GM12878 (cell line): ENCODE measurements around the gene HELZ. TPM values are rescaled to one million over a fixed set of nuclear protein-coding genes. Genes with fewer than 3 reads are reported as not detected.
A peak's percentile ranks its signal among the peaks of the same experiment; 100 is the strongest.

Source experiments
- ATAC-seq: fragments of 200-7000 bp; cut with Tn5 transposase; 3 replicates; pipeline ENCODE4 v1.9.1; 2020; ENCODE audit warnings: mild to moderate bottlenecking, moderate library complexity
- BruUV-seq: library from RNA; stranded (reverse); fragments of 400-500 nt; replicated peaks from 2 replicates; lab custom pipeline; 2021; lab: Mats Ljungman, UMichigan
- CTCF ChIA-PET: fragments of 300-600 bp; sonication (Branson Sonifier 250); formaldehyde crosslinking; extraction: SDS; loops from one replicate; lab custom pipeline; 2021; ENCODE audit warnings: inconsistent platforms; lab: Yijun Ruan, JAX
- POLR2A ChIA-PET: fragments of 350-600 bp; formaldehyde crosslinking; extraction: SDS; loops from one replicate; lab custom pipeline; 2021; ENCODE audit warnings: inconsistent platforms; lab: Charles Lee
- RAD21 ChIA-PET: fragments of 300-600 bp; sonication (Branson Sonifier 250); formaldehyde crosslinking; loops from one replicate; lab custom pipeline; 2023; ENCODE audit warnings: antibody characterized with exemption; ENCODE audit not compliant: unreplicated experiment; lab: Charles Lee
- SMC1A ChIA-PET: fragments of 300-600 bp; sonication (Branson Sonifier 250); formaldehyde crosslinking; loops from one replicate; lab custom pipeline; 2023; ENCODE audit not compliant: unreplicated experiment, uncharacterized antibody; lab: Charles Lee
- DNase-seq: peaks from one replicate; pipeline ENCODE4 v3.0.0-alpha.2; 2011; ENCODE audit warnings: low read depth, low spot score
- FAIRE-seq: peaks from 3 replicates; lab custom pipeline; 2011; peaks lifted over from hg19 to GRCh38; lab: Jason Lieb, UNC
- H2AFZ ChIP-seq: 2 replicates; pipeline ENCODE4 v1.6.0; 2011; ENCODE audit warnings: low read depth, low read length, control low read depth; ENCODE audit not compliant: control insufficient read depth
- H3K27ac ChIP-seq: 2 replicates; pipeline ENCODE4 v1.5.1; 2011; ENCODE audit warnings: control low read depth; ENCODE audit not compliant: control insufficient read depth, insufficient read depth
- H3K27me3 ChIP-seq, 2 experiments: replicated peaks in 1 of 2; 2 replicates each; pipeline versions ENCODE4 v1.6.0 to v1.6.1; 2011; ENCODE audit warnings: low read length in 1 of 2; ENCODE audit not compliant: control insufficient read depth in 2 of 2, insufficient read depth in 2 of 2
- H3K36me3 ChIP-seq, 2 experiments: 2 replicates each; pipeline ENCODE4 v1.5.1; 2011; ENCODE audit warnings: low read length in 1 of 2; ENCODE audit not compliant: control insufficient read depth in 2 of 2, insufficient read depth in 2 of 2
- H3K4me1 ChIP-seq: 2 replicates; pipeline ENCODE4 v1.6.1; 2011; ENCODE audit warnings: mild to moderate bottlenecking, low read length, moderate library complexity, mixed read lengths; ENCODE audit not compliant: control insufficient read depth, insufficient read depth
- H3K4me2 ChIP-seq: 2 replicates; pipeline ENCODE4 v1.6.0; 2011; ENCODE audit warnings: control low read depth; ENCODE audit not compliant: control insufficient read depth, insufficient read depth
- H3K4me3 ChIP-seq: fragments of 200-600 bp; sonication (generic); 2 replicates; pipeline ENCODE4 v1.5.1; 2016
- H3K79me2 ChIP-seq: 2 replicates; pipeline ENCODE4 v1.6.0; 2011; ENCODE audit warnings: low read length; ENCODE audit not compliant: control insufficient read depth, insufficient read depth
- H3K9ac ChIP-seq: 2 replicates; pipeline ENCODE4 v1.8.0; 2011; ENCODE audit warnings: low read length, control low read depth, mixed read lengths; ENCODE audit not compliant: control insufficient read depth, insufficient read depth
- H3K9me3 ChIP-seq: replicated peaks from 3 replicates; pipeline ENCODE4 v1.5.1; 2011; ENCODE audit warnings: mild to moderate bottlenecking, low read length; ENCODE audit not compliant: control insufficient read depth, insufficient read depth
- H4K20me1 ChIP-seq: 2 replicates; pipeline ENCODE4 v1.6.0; 2011; ENCODE audit not compliant: control insufficient read depth, insufficient read depth
- BHLHE40 ChIP-seq, 2 experiments: fragments of 450-650 bp in 1 of 2; IDR thresholded peaks; 2 replicates each; pipeline ENCODE4 v1.6.1; 2011 to 2017; ENCODE audit warnings: low read depth in 2 of 2, borderline replicate concordance in 1 of 2, improper control_type of control experiment in 1 of 2, low read length in 1 of 2, mild to moderate bottlenecking in 1 of 2
- CBFB ChIP-seq: IDR thresholded peaks from 2 replicates; pipeline ENCODE4 v1.6.1; 2016; ENCODE audit warnings: antibody characterized with exemption, low read depth
- CHD1 ChIP-seq: IDR thresholded peaks from 2 replicates; pipeline ENCODE4 v1.6.1; 2012; ENCODE audit warnings: low read depth, low read length, improper control_type of control experiment
- JUND ChIP-seq: IDR thresholded peaks from 2 replicates; pipeline ENCODE4 v1.6.1; 2012; ENCODE audit warnings: low read depth, mild to moderate bottlenecking, low read length, improper control_type of control experiment, moderate library complexity
- MAX ChIP-seq: IDR thresholded peaks from 2 replicates; pipeline ENCODE4 v1.6.1; 2012; ENCODE audit warnings: low read depth, low read length, improper control_type of control experiment
- MEF2A ChIP-seq: IDR thresholded peaks from 2 replicates; pipeline ENCODE4 v1.6.1; 2011; ENCODE audit warnings: low read depth, mild to moderate bottlenecking, low read length, moderate library complexity; ENCODE audit not compliant: insufficient read depth
- NRF1 ChIP-seq: conservative IDR thresholded peaks from 2 replicates; pipeline ENCODE4 v1.6.1; 2011; ENCODE audit warnings: mild to moderate bottlenecking, low read depth, low read length, improper control_type of control experiment
- PAX5 ChIP-seq: IDR thresholded peaks from 2 replicates; pipeline ENCODE4 v1.6.1; 2011; ENCODE audit warnings: low read depth, low read length, borderline replicate concordance
- RAD21 ChIP-seq: IDR thresholded peaks from 2 replicates; pipeline ENCODE4 v1.6.1; 2011; ENCODE audit warnings: mild to moderate bottlenecking, low read depth, low read length, moderate library complexity; ENCODE audit not compliant: insufficient read depth
- SREBF1 ChIP-seq: IDR thresholded peaks from 2 replicates; pipeline ENCODE4 v1.6.1; 2012; ENCODE audit warnings: mild to moderate bottlenecking, low read length
- SUPT20H ChIP-seq: IDR thresholded peaks from 2 replicates; pipeline ENCODE4 v1.6.1; 2011; ENCODE audit warnings: low read depth, mild to moderate bottlenecking, low read length, moderate library complexity, borderline replicate concordance; ENCODE audit not compliant: control insufficient read depth
- YBX1 ChIP-seq: fragments of 450-650 bp; IDR thresholded peaks from 2 replicates; pipeline ENCODE4 v1.6.1; 2016; ENCODE audit warnings: antibody characterized with exemption
- YY1 ChIP-seq: IDR thresholded peaks from 2 replicates; pipeline ENCODE4 v1.6.1; 2011; ENCODE audit warnings: low read depth, mild to moderate bottlenecking, low read length
- ZBED1 ChIP-seq: IDR thresholded peaks from 2 replicates; pipeline ENCODE4 v1.6.1; 2016; ENCODE audit warnings: borderline replicate concordance
- ZBTB11 ChIP-seq: fragments of 450-650 bp; formaldehyde crosslinking; IDR thresholded peaks from 2 replicates; pipeline ENCODE4 v1.5.0; 2022; ENCODE audit warnings: mild to moderate bottlenecking, missing genetic modification characterization
- ZNF207 ChIP-seq: fragments of 450-650 bp; IDR thresholded peaks from 2 replicates; pipeline ENCODE4 v1.6.1; 2014; ENCODE audit warnings: antibody characterized with exemption, mild to moderate bottlenecking, borderline replicate concordance
- ZNF217 ChIP-seq: fragments of 450-650 bp; IDR thresholded peaks from 2 replicates; pipeline ENCODE4 v1.6.1; 2017; ENCODE audit warnings: antibody characterized with exemption, mild to moderate bottlenecking
- WGBS: methylation state at CpG from one replicate; pipeline ENCODE4 v1.1.6; 2016; ENCODE audit warnings: low lambda C conversion rate; ENCODE audit not compliant: insufficient replicate concordance, insufficient coverage; ENCODE audit errors: missing lambda C conversion rate; 5-methylcytosine and 5-hydroxymethylcytosine counted together
- in situ Hi-C: fragments of 300-500 bp; cut with MboI; formaldehyde crosslinking; loops from 9 replicates; pipeline ENCODE4 v1.14.3; 2018; ENCODE audit warnings: mixed read lengths
- intact Hi-C: fragments of 100-400 bp; cut with micrococcal nuclease; formaldehyde crosslinking; loops from one replicate; pipeline ENCODE4 v1.14.2; 2022; ENCODE audit not compliant: unreplicated experiment
- polyA plus RNA-seq, 11 experiments: library from polyadenylated mRNA; depleted of rRNA in 4 of 11; unstranded in 6 of 11; stranded (reverse) in 5 of 11; fragments of >200 nt; fragmentation: Nextera tagmentation in 4 of 11; fragmentation: Illumina TruSeq in 1 of 11; extraction: Ambion mirVana in 4 of 11; extraction: Trizol in 1 of 11; gene quantifications; 1 replicate in 1 of 11; 2 replicates in 10 of 11; pipeline versions ENCODE4 v1.2.1 to v1.2.3, GENCODE V29; 2011 to 2016; ENCODE audit warnings: inconsistent platforms in 2 of 11, missing spikeins in 2 of 11, low read depth in 1 of 11
- total RNA-seq, 4 experiments: library from RNA; depleted of rRNA in 3 of 4; stranded (reverse); fragments of >200 nt in 3 of 4; fragmentation: Illumina TruSeq in 1 of 4; extraction: Trizol in 1 of 4; gene quantifications; 2 replicates each; pipeline versions ENCODE4 v1.2.1 to v1.2.3, GENCODE V29; 2013 to 2021

HELZ gene
- total and polyA plus RNA-seq, 10 of the 15 experiments (the other 5 are each of a cell fraction or from before 2014, with no cell fraction given) = 1.5 to 36.8 (median 19.1) TPM

GRCh38 chr17:67229109-67229955 is 15.7 kb downstream of the HELZ start:
- ChIA-PET POLR2A (no interaction called here), SMC1A (interaction anchor here (1.1 kb wide), 1 partner anchor 11 kb away, joined by 3 read pairs; no protein-coding TSS in a partner anchor), RAD21 (no interaction called here), CTCF (no interaction called here)
- no peak for FAIRE-seq
- Histone ChIP-seq H4K20me1 (0 out of 2 replicates have a peak, but pooled peaks cover 2% of the 10 kb centered on the region), H3K4me1 (no peaks in the 10 kb centered on the region), H3K27ac (no peak overlapping the region), H3K9me3 (no peaks in the 10 kb centered on the region), H3K4me3 (no peak overlapping the region), H3K4me2 (no peak overlapping the region), H2AFZ (no peak overlapping the region), H3K9ac (no peak overlapping the region), H3K27me3 (no peaks in the 10 kb centered on the region), H3K79me2 (peaks cover 5% of the 10 kb centered on the region), H3K36me3 (peaks cover 0 to 3% of the 10 kb centered on the region in 2 experiments; a peak in 2 of 4 replicates)
- WGBS = 95% methylated on average over 5 of the region's 5 CpGs
- no peak for ATAC-seq
- intact Hi-C loops (no loop called here), in situ Hi-C loops (no loop called here)
- DNase-seq = no peak
- BruUV-seq = TSS peak; percentile 34
- TF ChIP-seq SREBF1 = no peak
- no peak for TF ChIP-seq PAX5
- no peak for TF ChIP-seq JUND
- TF ChIP-seq ZNF217 = no peak
- TF ChIP-seq CBFB = no peak
- no peak for TF ChIP-seq MEF2A
- TF ChIP-seq BHLHE40 (IDR thresholded peaks at IDR 0.05; ENCODE audit: borderline replicate concordance in 1 of 2, low read depth in 2 of 2, low read length in 1 of 2) = no peak
- no peak for TF ChIP-seq ZNF207
- TF ChIP-seq YY1 = no peak
- no peak for TF ChIP-seq NRF1
- TF ChIP-seq ZBED1 = no peak
- TF ChIP-seq RAD21 = no peak
- no peak for TF ChIP-seq SUPT20H
- no peak for TF ChIP-seq MAX
- no peak for TF ChIP-seq ZBTB11 (CRISPR knock-in tag)
- no peak for TF ChIP-seq YBX1
- TF ChIP-seq CHD1 = no peak
